ENCODE results near the gene ALPK3. TPM values are rescaled to one million over a fixed set of nuclear protein-coding genes. Genes with fewer than 3 reads are reported as not detected.

The ALPK3 gene
- total RNA-seq, 1 experiment from 2014 or later = 2.0 TPM

GRCh38 chr15:84886984-84887299, 69.8 kb downstream of the ALPK3 start:
- no peak for DNase-seq (ENCODE audit: low read depth, low spot score)
- H3K4me3 ChIP-seq (replicated peaks in 1 of 2; ENCODE audit: low read depth in 1 of 2, low read length in 2 of 2) = no peak overlapping the region
- H3K4me2 ChIP-seq (ENCODE audit: low read length) = no peak overlapping the region
- H3K9me2 ChIP-seq (ENCODE audit: insufficient read depth) = no peaks in the 10 kb centered on the region
- H2AFZ ChIP-seq (ENCODE audit: low read depth, low read length, poor library complexity, severe bottlenecking) = no peak overlapping the region
- no peaks in the 10 kb centered on the region for H3K27me3 ChIP-seq (ENCODE audit: insufficient read depth, low read length)
- no peak for ATAC-seq
- H3K4me1 ChIP-seq (ENCODE audit: control insufficient read depth in 1 of 2, insufficient read depth in 2 of 2, low read length in 2 of 2) = no peaks in the 10 kb centered on the region
- H4K20me1 ChIP-seq (ENCODE audit: insufficient read depth) = no peaks in the 10 kb centered on the region
- CTCF ChIA-PET = no interaction called here
- H3K9me3 ChIP-seq (ENCODE audit: control insufficient read depth in 1 of 2, insufficient read depth in 1 of 2, low read depth in 1 of 2, low read length in 2 of 2) = no peaks in the 10 kb centered on the region
- no peaks in the 10 kb centered on the region for H3K79me2 ChIP-seq (ENCODE audit: insufficient read depth, low read length)
- no peaks in the 10 kb centered on the region for H3K36me3 ChIP-seq (ENCODE audit: control insufficient read depth in 1 of 2, insufficient read depth in 2 of 2, low read length in 2 of 2)
- intact Hi-C loops (cut with micrococcal nuclease) = no loop called here
- POLR2A ChIA-PET = no interaction called here
- TF ChIP-seq EZH2 (IDR thresholded peaks at IDR 0.05) (no peak), EGR1 (IDR thresholded peaks at IDR 0.05; ENCODE audit: low read depth) (no peak), RAD21 (IDR thresholded peaks at IDR 0.05; ENCODE audit: low read depth) (no peak), SRF (IDR thresholded peaks at IDR 0.05; ENCODE audit: low read depth) (no peak), REST (IDR thresholded peaks at IDR 0.05; ENCODE audit: low read depth) (no peak), CEBPB (IDR thresholded peaks at IDR 0.05; ENCODE audit: low read depth) (no peak), TCF7L2 (IDR thresholded peaks at IDR 0.05; ENCODE audit: borderline replicate concordance, extremely low read depth, insufficient read depth, insufficient read length) (no peak), FOSL1 (IDR thresholded peaks at IDR 0.05; ENCODE audit: low read depth) (no peak), POLR2A (IDR thresholded peaks at IDR 0.05; ENCODE audit: borderline replicate concordance, extremely low read depth, insufficient read depth, insufficient read length) (no peak), ZFX (IDR thresholded peaks at IDR 0.05) (no peak), ATF3 (IDR thresholded peaks at IDR 0.05) (no peak), POLR2AphosphoS5 (IDR thresholded peaks at IDR 0.05; ENCODE audit: low read depth, low read length) (no peak)
- TF ChIP-seq, protein P1, sequence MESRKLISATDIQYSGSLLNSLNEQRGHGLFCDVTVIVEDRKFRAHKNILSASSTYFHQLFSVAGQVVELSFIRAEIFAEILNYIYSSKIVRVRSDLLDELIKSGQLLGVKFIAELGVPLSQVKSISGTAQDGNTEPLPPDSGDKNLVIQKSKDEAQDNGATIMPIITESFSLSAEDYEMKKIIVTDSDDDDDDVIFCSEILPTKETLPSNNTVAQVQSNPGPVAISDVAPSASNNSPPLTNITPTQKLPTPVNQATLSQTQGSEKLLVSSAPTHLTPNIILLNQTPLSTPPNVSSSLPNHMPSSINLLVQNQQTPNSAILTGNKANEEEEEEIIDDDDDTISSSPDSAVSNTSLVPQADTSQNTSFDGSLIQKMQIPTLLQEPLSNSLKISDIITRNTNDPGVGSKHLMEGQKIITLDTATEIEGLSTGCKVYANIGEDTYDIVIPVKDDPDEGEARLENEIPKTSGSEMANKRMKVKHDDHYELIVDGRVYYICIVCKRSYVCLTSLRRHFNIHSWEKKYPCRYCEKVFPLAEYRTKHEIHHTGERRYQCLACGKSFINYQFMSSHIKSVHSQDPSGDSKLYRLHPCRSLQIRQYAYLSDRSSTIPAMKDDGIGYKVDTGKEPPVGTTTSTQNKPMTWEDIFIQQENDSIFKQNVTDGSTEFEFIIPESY (IDR thresholded peaks at IDR 0.05; ENCODE audit: extremely low read depth, insufficient replicate concordance, low read length) = no peak
- TF ChIP-seq, protein P2, sequence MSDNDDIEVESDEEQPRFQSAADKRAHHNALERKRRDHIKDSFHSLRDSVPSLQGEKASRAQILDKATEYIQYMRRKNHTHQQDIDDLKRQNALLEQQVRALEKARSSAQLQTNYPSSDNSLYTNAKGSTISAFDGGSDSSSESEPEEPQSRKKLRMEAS (IDR thresholded peaks at IDR 0.05) = no peak
- TF ChIP-seq, protein P3, sequence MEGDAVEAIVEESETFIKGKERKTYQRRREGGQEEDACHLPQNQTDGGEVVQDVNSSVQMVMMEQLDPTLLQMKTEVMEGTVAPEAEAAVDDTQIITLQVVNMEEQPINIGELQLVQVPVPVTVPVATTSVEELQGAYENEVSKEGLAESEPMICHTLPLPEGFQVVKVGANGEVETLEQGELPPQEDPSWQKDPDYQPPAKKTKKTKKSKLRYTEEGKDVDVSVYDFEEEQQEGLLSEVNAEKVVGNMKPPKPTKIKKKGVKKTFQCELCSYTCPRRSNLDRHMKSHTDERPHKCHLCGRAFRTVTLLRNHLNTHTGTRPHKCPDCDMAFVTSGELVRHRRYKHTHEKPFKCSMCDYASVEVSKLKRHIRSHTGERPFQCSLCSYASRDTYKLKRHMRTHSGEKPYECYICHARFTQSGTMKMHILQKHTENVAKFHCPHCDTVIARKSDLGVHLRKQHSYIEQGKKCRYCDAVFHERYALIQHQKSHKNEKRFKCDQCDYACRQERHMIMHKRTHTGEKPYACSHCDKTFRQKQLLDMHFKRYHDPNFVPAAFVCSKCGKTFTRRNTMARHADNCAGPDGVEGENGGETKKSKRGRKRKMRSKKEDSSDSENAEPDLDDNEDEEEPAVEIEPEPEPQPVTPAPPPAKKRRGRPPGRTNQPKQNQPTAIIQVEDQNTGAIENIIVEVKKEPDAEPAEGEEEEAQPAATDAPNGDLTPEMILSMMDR (IDR thresholded peaks at IDR 0.05 in 2 of 3, conservative IDR thresholded peaks at IDR 0.05 in 1 of 3; ENCODE audit: borderline replicate concordance in 1 of 3, insufficient read depth in 1 of 3, low read depth in 2 of 3, low read length in 2 of 3) = no peak
- BruUV-seq (replicated peaks) = no TSS peak
- H3K9ac ChIP-seq (ENCODE audit: low read length) = no peak overlapping the region
- RAD21 ChIA-PET (ENCODE audit: low non-redundant PET in 1 of 2, low total read pairs in 2 of 2, uncharacterized antibody in 2 of 2, unreplicated experiment in 2 of 2) = no interaction called here
- no peak overlapping the region for H3K27ac ChIP-seq (ENCODE audit: low read depth, low read length)
